K562 (cell line): ENCODE data around the gene WDR64.

ENCODE experiments used
- ATF3 ChIP-seq, 2 experiments: fragments of 450-650 bp in 1 of 2; sonication (generic) in 1 of 2; formaldehyde crosslinking in 1 of 2; IDR thresholded peaks in 1 of 2; conservative IDR thresholded peaks in 1 of 2; 2 replicates each; pipeline versions ENCODE4 v1.6.1 to v1.8.1; 2016 to 2023; ENCODE audit warnings: mild to moderate bottlenecking in 2 of 2, moderate library complexity in 2 of 2, inconsistent platforms in 1 of 2, missing genetic modification reagents in 1 of 2
- CBX3 ChIP-seq, 2 experiments: IDR thresholded peaks; 1 replicate in 1 of 2; 2 replicates in 1 of 2; pipeline ENCODE4 v1.6.1; 2012; ENCODE audit warnings: inconsistent platforms in 2 of 2, low read length in 2 of 2, borderline replicate concordance in 1 of 2, control low read depth in 1 of 2
- CCNT2 ChIP-seq: IDR thresholded peaks from 2 replicates; pipeline ENCODE4 v1.6.1; 2011; ENCODE audit warnings: borderline replicate concordance, low read depth, mild to moderate bottlenecking, moderate library complexity, mixed read lengths, low read length; ENCODE audit not compliant: insufficient read length; ENCODE audit errors: extremely low read depth
- CTCF ChIP-seq, 3 experiments: IDR thresholded peaks in 2 of 3; conservative IDR thresholded peaks in 1 of 3; 2 replicates each; pipeline ENCODE4 v1.5.1; 2011 to 2012; ENCODE audit warnings: low read length in 3 of 3, mild to moderate bottlenecking in 3 of 3, control low read depth in 2 of 3, improper control_type of control experiment in 1 of 3, inconsistent platforms in 1 of 3, low read depth in 1 of 3, mixed read lengths in 1 of 3, moderate library complexity in 1 of 3; ENCODE audit not compliant: insufficient read depth in 2 of 3
- E2F1 ChIP-seq: sonication (generic); formaldehyde crosslinking; IDR thresholded peaks from 2 replicates; pipeline ENCODE4 v1.8.1; 2023; ENCODE audit warnings: mild to moderate bottlenecking, missing genetic modification reagents, moderate library complexity
- FOXA1 ChIP-seq: fragments of 450-650 bp; IDR thresholded peaks from 2 replicates; pipeline ENCODE4 v1.6.1; 2016; ENCODE audit warnings: mild to moderate bottlenecking, borderline replicate concordance
- JUNB ChIP-seq: fragments of 450-650 bp; formaldehyde crosslinking; conservative IDR thresholded peaks from 2 replicates; pipeline ENCODE4 v1.4.0; 2020; ENCODE audit warnings: mild to moderate bottlenecking
- SREBF2 ChIP-seq: sonication (generic); formaldehyde crosslinking; IDR thresholded peaks from 2 replicates; pipeline ENCODE4 v1.4.0; 2020; ENCODE audit warnings: mild to moderate bottlenecking, missing genetic modification reagents
- TRIM24 ChIP-seq, 2 experiments: fragments of 450-650 bp; IDR thresholded peaks; 2 replicates each; pipeline ENCODE4 v1.6.1; 2016
- ZBTB11 ChIP-seq, 3 experiments: fragments of 200-800 bp in 1 of 3; fragments of 250-450 bp in 1 of 3; fragments of 450-650 bp in 1 of 3; sonication (Bioruptor Pico) in 1 of 3; sonication (Bioruptor generic) in 1 of 3; formaldehyde crosslinking in 1 of 3; IDR thresholded peaks; 2 replicates each; pipeline versions ENCODE4 v1.6.1 to v1.8.0; 2016 to 2022; ENCODE audit warnings: mild to moderate bottlenecking in 2 of 3, missing genetic modification characterization in 2 of 3, missing compliant biosample characterization in 1 of 3, moderate library complexity in 1 of 3
- ZBTB17 ChIP-seq: fragments of 450-650 bp; formaldehyde crosslinking; IDR thresholded peaks from 2 replicates; pipeline ENCODE4 v1.4.0; 2020; ENCODE audit warnings: mild to moderate bottlenecking
- ZNF316 ChIP-seq: fragments of 450-650 bp; IDR thresholded peaks from 2 replicates; pipeline ENCODE4 v1.6.1; 2016

GRCh38 chr1:241816008-241816407, 163.9 kb downstream of the WDR64 start:
- TF ChIP-seq SREBF2 (CRISPR knock-in tag) (no peak), TRIM24 (IDR thresholded peaks at IDR 0.05) (no peak), CCNT2 (no peak), JUNB (no peak), ZNF316 (peak; percentile 91), CTCF (IDR thresholded peaks at IDR 0.05 in 2 of 3, conservative IDR thresholded peaks at IDR 0.05 in 1 of 3; ENCODE audit: insufficient read depth in 2 of 3, low read depth in 1 of 3, low read length in 3 of 3) (no peak), ZBTB11 (CRISPR knock-in tag; IDR thresholded peaks at IDR 0.05) (no peak), FOXA1 (no peak), ATF3 (IDR thresholded peaks at IDR 0.05) (no peak), ATF3 (CRISPR knock-in tag; conservative IDR thresholded peaks at IDR 0.05) (no peak), E2F1 (CRISPR knock-in tag) (no peak), CBX3 (IDR thresholded peaks at IDR 0.05; ENCODE audit: borderline replicate concordance in 1 of 2, low read length in 2 of 2) (no peak), ZBTB17 (CRISPR knock-in tag) (no peak)
